GM19438 (cell line): ENCODE measurements around the gene MAGOH.
"Not testable (repeated sequence)": the region's sequence is repeated elsewhere in the genome, so short reads cannot be mapped to it uniquely, and the experiment has no call there.

Experiments used
- ATAC-seq: cut with Tn5 transposase; IDR thresholded peaks from one replicate; pipeline ENCODE4 v1.9.1; 2021; ENCODE audit warnings: low read depth; ENCODE audit not compliant: unreplicated experiment

Gene MAGOH

GRCh38 chr1:53238197-53239155, at the start of gene MAGOH:
MAGOH (minus strand) TSS chr1:53238518; CDS start chr1:53238448, 70 bp downstream.
- ATAC-seq = peak; percentile 99

DNA sequence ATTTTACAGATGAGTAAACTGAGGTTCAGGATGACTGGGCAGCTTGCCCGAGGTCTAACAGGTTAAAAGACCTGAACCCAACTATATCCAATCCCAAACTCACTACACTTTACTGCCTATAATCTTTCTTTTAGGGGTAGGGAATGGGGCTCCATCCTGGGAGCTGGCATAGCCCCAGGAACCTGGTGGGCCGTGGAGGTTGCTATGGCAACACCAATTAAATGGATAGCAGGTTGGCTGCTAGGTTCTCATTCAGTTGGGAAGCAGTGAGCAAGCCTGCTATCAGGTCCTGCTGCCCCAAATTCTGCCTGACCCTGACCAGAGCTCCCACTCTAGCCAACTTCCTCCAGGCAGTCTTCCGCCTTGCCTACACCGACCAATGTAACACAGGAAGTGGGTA, 48.6 kb upstream of the MAGOH start:
- no peak for ATAC-seq

GRCh38 chr1:53285969-53286760, 47.8 kb upstream of the MAGOH start:
- no peak for ATAC-seq

GRCh38 chr1:53285546-53285945, 47.2 kb upstream of the MAGOH start:
- ATAC-seq = no peak

DNA sequence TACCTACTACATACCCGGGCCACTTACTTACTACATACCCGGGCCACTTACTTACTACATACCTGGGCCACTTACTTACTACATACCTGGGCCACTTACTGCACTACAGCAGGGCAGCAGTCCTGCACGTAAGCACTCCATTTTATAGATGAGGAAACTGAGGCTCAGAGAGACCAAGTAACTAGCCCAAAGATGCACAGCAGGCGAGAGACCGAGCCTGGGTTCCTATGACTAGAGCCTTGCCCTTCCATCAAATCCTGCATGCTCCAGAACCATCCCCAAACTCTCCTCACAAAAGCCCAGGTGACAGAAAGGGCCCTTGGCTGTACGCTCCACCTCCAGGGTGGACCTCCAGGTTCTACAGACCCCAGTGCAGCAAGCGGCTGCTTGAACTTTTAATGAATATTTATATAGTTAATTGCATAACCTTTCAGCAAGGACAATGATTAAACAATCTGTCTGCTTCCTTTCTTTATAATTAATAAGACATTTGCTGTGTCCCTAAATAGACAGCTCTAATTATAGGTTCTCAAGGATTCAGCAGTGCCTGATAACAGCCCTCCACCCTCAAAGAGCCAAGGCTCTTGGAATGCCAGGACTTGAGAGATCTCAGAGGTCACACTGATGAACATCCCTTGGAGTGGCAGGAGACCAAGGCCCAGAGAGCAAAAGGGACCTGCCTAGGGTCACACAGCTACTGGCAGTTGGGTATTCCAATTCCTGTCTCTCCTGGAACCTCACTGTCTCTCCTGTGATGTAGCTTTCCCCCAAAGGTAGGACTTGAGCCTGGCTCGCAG, 46.1 kb upstream of the MAGOH start:
- ATAC-seq = no peak

- not testable (repeated sequence) for ATAC-seq
Measured at GRCh38 chr1:53283156-53283555, 44.8 kb upstream of the MAGOH start.

- no peak for ATAC-seq
Measured at GRCh38 chr1:53281133-53281532, 42.8 kb upstream of the MAGOH start.

DNA sequence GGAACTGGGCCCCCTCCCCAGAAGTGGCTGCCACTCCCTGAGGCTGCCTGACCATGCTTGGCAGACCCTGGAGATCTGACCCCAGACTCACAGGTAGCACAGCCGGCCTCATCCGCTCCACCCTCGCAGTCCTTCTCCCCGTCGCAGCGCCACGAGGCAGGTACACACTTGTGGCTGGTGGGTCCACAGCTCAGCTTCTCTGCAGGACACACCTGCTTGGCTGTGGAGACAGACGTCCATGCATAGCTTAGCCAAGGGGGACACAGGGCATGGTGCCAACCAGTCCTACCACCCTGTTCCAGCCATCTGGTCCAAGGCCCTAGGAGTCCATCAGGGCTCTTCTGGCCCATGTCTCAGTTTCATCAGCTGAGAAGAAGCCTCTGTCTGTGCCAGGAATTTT, 42.2 kb upstream of the MAGOH start:
- no peak for ATAC-seq

DNA sequence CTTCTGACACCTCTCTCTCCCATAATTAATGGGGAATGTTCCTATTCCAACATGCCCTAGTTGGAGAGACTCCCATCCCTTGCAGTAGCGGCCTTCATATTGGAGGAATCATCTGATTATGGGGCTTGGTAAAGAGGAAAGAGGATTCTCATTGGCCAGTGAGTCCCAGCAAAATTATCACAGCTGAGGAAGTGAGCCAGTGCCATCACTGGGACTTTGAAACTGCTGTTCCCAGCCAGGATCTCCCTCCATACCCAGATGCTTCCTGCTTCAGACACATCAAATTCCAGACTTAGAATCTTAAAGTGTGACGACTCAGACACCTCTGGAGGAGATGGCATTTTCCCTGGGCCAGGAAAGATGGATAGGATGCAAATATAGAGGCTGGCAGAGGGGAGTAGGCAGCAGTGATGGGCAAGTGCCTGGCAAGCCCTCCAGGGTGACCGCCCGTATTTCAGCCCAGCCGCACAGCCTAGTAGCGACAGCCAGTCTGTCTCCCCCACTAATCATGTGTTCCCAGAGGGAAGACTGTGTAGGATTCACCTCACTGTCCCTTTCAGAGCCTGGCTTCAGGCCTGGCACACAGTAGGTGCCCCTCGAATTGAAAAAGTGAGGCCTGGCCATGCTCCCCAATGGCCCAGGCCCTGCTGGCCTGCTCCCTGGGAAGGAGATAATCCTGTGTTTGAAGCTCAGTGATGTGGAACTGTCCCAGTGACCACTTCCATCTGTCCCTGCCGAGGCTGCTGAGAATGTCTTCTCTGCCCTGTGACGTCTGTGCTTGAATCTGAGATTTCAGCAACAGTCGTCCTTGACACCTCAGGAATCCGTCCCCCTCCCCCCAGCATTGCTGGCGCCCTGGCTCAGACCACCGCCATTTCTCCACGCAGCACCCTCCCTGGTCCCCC, 41.2 kb upstream of the MAGOH start:
- ATAC-seq = no peak

- no peak for ATAC-seq
Measured at GRCh38 chr1:53278298-53278725, 40.0 kb upstream of the MAGOH start.

DNA sequence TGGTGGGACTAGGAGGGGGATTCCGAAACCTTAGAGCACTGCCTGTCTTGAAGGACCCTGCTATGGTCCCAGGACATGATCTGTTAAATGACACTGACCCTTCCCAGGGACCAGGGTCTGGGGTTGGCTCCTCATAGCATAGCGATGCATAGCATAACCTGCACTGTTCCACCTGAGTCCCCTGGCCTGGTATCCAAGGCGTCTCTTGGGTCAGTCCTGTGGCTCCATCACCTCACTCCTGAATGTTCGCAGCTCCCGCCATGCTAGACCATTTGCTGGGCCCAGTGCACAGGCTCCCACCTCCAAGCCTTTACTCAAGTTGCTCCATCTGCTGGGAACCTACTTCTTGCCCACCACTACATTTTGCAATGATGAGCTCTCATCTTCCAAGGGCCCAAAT, 39.0 kb upstream of the MAGOH start:
- ATAC-seq = no peak

GRCh38 chr1:53276902-53277281, 38.6 kb upstream of the MAGOH start:
- ATAC-seq = no peak

- ATAC-seq = no peak
Measured at GRCh38 chr1:53276153-53276901, 38.0 kb upstream of the MAGOH start.

GRCh38 chr1:53275566-53275965, 37.2 kb upstream of the MAGOH start:
- no peak for ATAC-seq

DNA sequence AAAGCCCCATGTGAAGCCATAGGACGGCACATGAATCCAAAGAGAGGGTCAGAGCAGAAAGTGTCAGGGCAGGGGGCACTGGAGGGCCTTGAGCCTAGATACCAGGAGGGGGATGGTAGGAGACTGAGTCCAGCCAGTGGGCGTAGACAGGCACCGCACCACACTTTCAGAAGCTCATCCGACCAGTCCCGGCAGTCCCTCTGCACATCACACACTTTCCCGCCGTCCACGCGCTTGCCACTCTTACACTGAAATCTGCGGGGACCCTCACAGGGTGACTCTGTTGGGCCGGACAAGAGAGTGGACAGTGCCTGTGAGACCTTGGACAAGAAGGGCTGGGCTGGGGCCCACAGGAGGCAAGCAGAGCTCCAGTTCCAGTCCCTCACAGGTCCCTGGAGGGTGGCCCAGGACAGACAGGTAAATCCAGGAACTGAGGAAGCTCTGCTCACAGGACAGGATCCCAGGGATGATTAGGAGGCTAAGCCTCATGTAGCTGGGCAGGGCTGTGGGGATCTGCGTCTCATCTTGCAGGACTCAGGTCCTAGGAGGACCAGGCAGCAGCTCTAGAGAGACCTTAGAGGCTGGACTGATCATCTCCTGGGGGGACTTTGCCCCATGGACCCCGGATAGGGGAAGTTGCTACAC, 36.3 kb upstream of the MAGOH start:
- ATAC-seq = no peak

DNA sequence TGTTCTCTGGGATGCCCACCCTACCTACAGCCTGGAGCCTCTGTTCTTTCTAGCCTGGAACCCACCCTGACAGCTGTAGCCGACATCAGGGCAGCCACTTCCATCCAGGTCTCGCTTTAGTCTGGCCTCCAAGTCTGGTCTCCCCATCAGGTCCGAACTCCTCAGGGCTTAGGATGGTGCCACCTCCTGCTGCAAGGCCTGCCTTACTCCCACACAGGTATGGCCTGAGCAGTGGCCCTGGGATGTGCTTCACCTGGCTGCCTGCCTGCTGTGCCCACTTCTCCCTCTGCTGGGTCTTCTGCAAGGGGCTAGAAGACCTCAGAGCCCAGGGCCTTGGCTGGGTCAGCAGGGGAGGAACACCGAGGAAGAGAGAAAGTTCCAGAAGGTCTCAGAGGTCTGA, 35.7 kb upstream of the MAGOH start:
- no peak for ATAC-seq

GRCh38 chr1:53273526-53273925, 35.2 kb upstream of the MAGOH start:
- no peak for ATAC-seq

DNA sequence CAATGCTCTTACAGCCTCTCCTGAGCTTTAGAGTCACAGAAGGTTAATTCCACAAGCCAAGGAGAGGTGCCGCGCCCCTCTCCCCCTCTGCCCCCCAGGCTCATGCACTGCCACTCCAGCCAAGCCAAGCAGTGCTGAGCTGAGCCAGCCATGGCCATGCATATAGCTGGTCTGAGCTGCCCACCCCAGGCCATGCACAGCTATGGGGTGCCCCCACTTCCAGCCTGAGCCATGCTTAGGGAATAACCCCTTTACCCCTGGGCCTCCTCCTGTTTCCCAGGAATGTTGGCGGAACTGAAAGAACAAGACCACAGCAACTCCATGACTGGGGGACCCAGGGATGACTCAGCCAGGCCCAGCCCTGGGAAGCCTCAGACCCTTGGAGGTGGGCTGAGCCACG, 34.0 kb upstream of the MAGOH start:
- ATAC-seq = no peak
